Subcutaneous adipose tissue (tissue), 4 donors: Measurements from ENCODE around the gene RWDD2A. TPM values are rescaled to one million over a fixed set of nuclear protein-coding genes. Genes with fewer than 3 reads are reported as not detected.

Source experiments
- CTCF ChIP-seq: fragments of 450-650 bp; IDR thresholded peaks from one replicate; pipeline ENCODE4 v1.5.1; 2016; ENCODE audit warnings: low read depth, mild to moderate bottlenecking, control low read depth, antibody characterized with exemption, moderate library complexity
- total RNA-seq, 4 donors: library from RNA; depleted of rRNA; stranded (reverse); fragments of >200 nt; gene quantifications; one replicate each; pipeline ENCODE4 v1.1.0, GENCODE V29; 2016

RWDD2A gene
- total RNA-seq, 4 donors from 2014 or later, result 3.5 to 6.4 (median 4.7) TPM

- no peak for TF ChIP-seq CTCF
Observed at GRCh38 chr6:83199863-83200225, 6.7 kb downstream of the RWDD2A start.

- no peak for TF ChIP-seq CTCF
Observed at GRCh38 chr6:83202031-83202430, 8.9 kb downstream of the RWDD2A start.

GRCh38 chr6:83215131-83216047 is 22.2 kb downstream of the RWDD2A start:
- TF ChIP-seq CTCF, result no peak

GRCh38 chr6:83216806-83217205 is 23.6 kb downstream of the RWDD2A start:
- no peak for TF ChIP-seq CTCF

- TF ChIP-seq CTCF, result no peak
Observed at GRCh38 chr6:83218646-83219045, 25.5 kb downstream of the RWDD2A start.

GRCh38 chr6:83220121-83220520 is 27.0 kb downstream of the RWDD2A start:
- TF ChIP-seq CTCF, result no peak

- no peak for TF ChIP-seq CTCF
Observed at GRCh38 chr6:83221276-83221675, 28.1 kb downstream of the RWDD2A start.
